NCI-H2081 (cell line): ENCODE results near the gene SLC25A39.

Source experiments
- DNase-seq, 2 experiments: peaks; one replicate each; lab custom pipeline; 2025; lab: John Stamatoyannopoulos, UW

Gene SLC25A39

GRCh38 chr17:44314524-44314868 is 10.1 kb downstream of the SLC25A39 start:
- DNase-seq = no peak

- no peak for DNase-seq
These were observed 10.6 kb downstream of the SLC25A39 start for GRCh38 chr17:44314031-44314430.

- DNase-seq = no peak
These were observed 12.1 kb downstream of the SLC25A39 start for GRCh38 chr17:44312396-44313104.

GRCh38 chr17:44311562-44312181 is 13.0 kb downstream of the SLC25A39 start:
- DNase-seq = no peak

- no peak for DNase-seq
These were observed 13.8 kb downstream of the SLC25A39 start for GRCh38 chr17:44310609-44311376.

- DNase-seq = no peak
These were observed 14.4 kb downstream of the SLC25A39 start for GRCh38 chr17:44310188-44310587.

- no peak for DNase-seq
These were observed 15.2 kb downstream of the SLC25A39 start for GRCh38 chr17:44309472-44309871.

- peak; percentile 62 to 71 for DNase-seq
These were observed 15.8 kb downstream of the SLC25A39 start for GRCh38 chr17:44308865-44309264.

- DNase-seq = peak; percentile 89 to 91
These were observed 16.3 kb downstream of the SLC25A39 start, which contains the start of gene RUNDC3A for GRCh38 chr17:44308320-44308818. Gene RUNDC3A, plus strand, starts transcription at chr17:44308601. Its CDS starts 232 bp downstream, at chr17:44308833.

- DNase-seq = peak; percentile 59 to 78
These were observed 17.0 kb downstream of the SLC25A39 start for GRCh38 chr17:44307387-44308186.

- no peak for DNase-seq
These were observed 20.0 kb downstream of the SLC25A39 start for GRCh38 chr17:44304651-44305050.

- DNase-seq = no peak
These were observed 26.6 kb downstream of the SLC25A39 start for GRCh38 chr17:44297975-44298374.

GRCh38 chr17:44293509-44294226 is 31.0 kb downstream of the SLC25A39 start:
- DNase-seq = no peak

- no peak for DNase-seq
These were observed 37.0 kb downstream of the SLC25A39 start for GRCh38 chr17:44287651-44288050.

- peak in 1 of 2 experiments; percentile 42 for DNase-seq
These were observed 40.6 kb downstream of the SLC25A39 start for GRCh38 chr17:44284024-44284400.

GRCh38 chr17:44283344-44284023 is 41.1 kb downstream of the SLC25A39 start:
- DNase-seq = no peak

- DNase-seq = no peak
These were observed 42.4 kb downstream of the SLC25A39 start for GRCh38 chr17:44282264-44282663.

GRCh38 chr17:44281570-44281969 is 43.1 kb downstream of the SLC25A39 start:
- DNase-seq = no peak

GRCh38 chr17:44280392-44280937 is 44.2 kb downstream of the SLC25A39 start:
- no peak for DNase-seq

- DNase-seq = no peak
These were observed 44.8 kb downstream of the SLC25A39 start for GRCh38 chr17:44279666-44280391.
